Measurements from ENCODE around the gene DOP1B. TPM values are rescaled to one million over a fixed set of nuclear protein-coding genes. Genes with fewer than 3 reads are reported as not detected.
"Not testable (repeated sequence)": the region's sequence is repeated elsewhere in the genome, so short reads cannot be mapped to it uniquely, and the experiment has no call there.

The DOP1B gene
- total and polyA plus RNA-seq, 5 donors = 1.7 to 8.1 (median 7.0) TPM

DNA sequence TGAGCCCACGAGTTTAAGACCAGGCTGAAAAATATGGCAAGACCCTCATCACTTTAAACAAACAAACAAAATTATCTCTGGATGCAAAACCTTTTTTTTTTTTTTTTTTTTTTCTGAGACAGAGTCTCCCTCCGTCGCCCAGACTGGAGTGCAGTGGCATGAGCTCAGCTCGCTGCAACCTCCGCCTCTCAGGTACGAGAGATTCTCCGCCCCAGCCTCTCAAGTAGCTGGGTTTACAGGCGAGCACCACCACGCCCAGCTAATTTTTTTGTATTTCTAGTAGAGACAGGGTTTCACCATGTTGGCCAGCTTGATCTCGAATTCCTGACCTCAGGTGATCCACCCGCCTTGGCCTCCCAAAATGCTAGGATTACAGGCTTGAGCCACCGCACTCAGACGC lies 16.8 kb upstream of the DOP1B start:
- not testable (repeated sequence) for H3K27ac ChIP-seq (ENCODE audit: low read length); DNase-seq; ATAC-seq; H3K4me1 ChIP-seq (ENCODE audit: control insufficient read depth, insufficient read depth, low read length); H3K4me3 ChIP-seq (ENCODE audit: low read length); H3K9me3 ChIP-seq (ENCODE audit: control insufficient read depth, low read length); H3K27me3 ChIP-seq (ENCODE audit: control insufficient read depth, insufficient read depth)
- 94% methylated on average over 13 of the region's 13 CpGs for WGBS
- intact Hi-C loops (cut with DNase I) = loop anchor here in 3 of 4 donors (5.0 to 10.0 kb wide), 3 partner anchors 63 to 193 kb away; partner anchors contain the start of gene MORC3 (in 2 of the 3)

DNA sequence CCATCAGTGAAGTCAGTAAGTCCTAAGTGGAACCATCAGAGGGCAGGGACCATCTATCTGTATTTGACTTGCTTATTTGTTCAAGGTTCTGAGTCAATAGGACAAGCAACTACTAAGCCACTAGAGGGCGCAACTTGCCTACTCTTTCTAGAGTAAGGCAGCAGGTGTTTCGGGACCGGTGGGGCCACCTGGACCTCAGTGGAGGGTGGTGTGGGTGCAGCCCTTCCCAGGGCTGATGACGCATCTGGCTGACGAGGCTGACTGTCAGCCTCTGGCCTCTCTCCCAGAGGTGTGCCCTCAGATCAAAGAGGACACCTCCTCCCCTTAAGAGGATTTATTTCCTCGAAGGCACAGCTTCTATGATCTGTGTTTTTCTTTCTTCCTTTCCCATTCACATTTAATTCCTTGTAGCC lies 15.1 kb upstream of the DOP1B start:
- H3K4me1 ChIP-seq (ENCODE audit: control insufficient read depth, insufficient read depth, low read length) = peaks cover under 1% of the 10 kb centered on the region
- WGBS = 22% methylated on average over 6 of the region's 6 CpGs
- intact Hi-C loops (cut with DNase I) = loop anchor here in 3 of 4 donors (5.0 to 10.0 kb wide), 3 partner anchors 61 to 191 kb away; partner anchors contain the start of gene MORC3 (in 2 of the 3)
- peak; percentile 58 to 70 (median 70) for DNase-seq
- peak; percentile 85 to 86 for ATAC-seq
- no peaks in the 10 kb centered on the region for H3K9me3 ChIP-seq (ENCODE audit: control insufficient read depth, low read length)
- no peaks in the 10 kb centered on the region for H3K27me3 ChIP-seq (ENCODE audit: control insufficient read depth, insufficient read depth)
- no peak overlapping the region for H3K4me3 ChIP-seq (ENCODE audit: low read length)
- no peak overlapping the region for H3K27ac ChIP-seq (ENCODE audit: low read length)

GRCh38 chr21:36144233-36144632 lies 12.4 kb upstream of the DOP1B start:
- not testable (repeated sequence) for H3K27me3 ChIP-seq (ENCODE audit: control insufficient read depth, insufficient read depth); H3K4me3 ChIP-seq (ENCODE audit: low read length); DNase-seq; ATAC-seq; H3K9me3 ChIP-seq (ENCODE audit: control insufficient read depth, low read length); H3K4me1 ChIP-seq (ENCODE audit: control insufficient read depth, insufficient read depth, low read length); H3K27ac ChIP-seq (ENCODE audit: low read length)
- intact Hi-C loops (cut with DNase I) = loop anchor here in 3 of 4 donors (5.0 to 10.0 kb wide), 3 partner anchors 58 to 188 kb away; partner anchors contain the start of gene MORC3 (in 2 of the 3)
- WGBS = 84% methylated on average over 5 of the region's 6 CpGs

DNA sequence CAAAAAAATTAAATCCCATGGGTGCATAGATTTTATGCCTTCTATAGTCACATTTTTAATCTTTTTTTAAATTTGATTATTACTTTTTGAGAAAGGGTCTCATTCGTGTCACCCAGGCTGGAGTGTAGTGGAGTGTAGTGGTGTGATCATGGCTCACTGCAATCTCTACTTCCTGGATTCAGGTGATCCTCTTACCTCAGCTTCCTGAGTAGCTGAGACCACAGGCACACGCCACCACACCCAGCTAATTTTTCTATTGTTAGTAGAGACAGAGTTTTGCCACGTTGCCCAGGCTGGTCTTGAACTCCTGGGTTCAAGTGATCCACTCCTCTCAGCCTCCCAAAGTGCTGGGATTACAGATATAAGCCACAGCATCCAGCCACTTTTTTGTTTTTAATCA lies 11.4 kb upstream of the DOP1B start:
- no peak for DNase-seq
- no peaks in the 10 kb centered on the region for H3K9me3 ChIP-seq (ENCODE audit: control insufficient read depth, low read length)
- ATAC-seq = no peak
- 81% methylated on average over 3 of the region's 3 CpGs for WGBS
- H3K4me1 ChIP-seq (ENCODE audit: control insufficient read depth, insufficient read depth, low read length) = peaks cover 2% of the 10 kb centered on the region
- H3K27ac ChIP-seq (ENCODE audit: low read length) = no peak overlapping the region
- intact Hi-C loops (cut with DNase I) = loop anchor here in 2 of 4 donors (10.0 kb wide), 1 partner anchor 180 kb away; the partner anchor contains the start of gene MORC3 (in 2 of the 2)
- H3K27me3 ChIP-seq (ENCODE audit: control insufficient read depth, insufficient read depth) = no peaks in the 10 kb centered on the region
- no peak overlapping the region for H3K4me3 ChIP-seq (ENCODE audit: low read length)

DNA sequence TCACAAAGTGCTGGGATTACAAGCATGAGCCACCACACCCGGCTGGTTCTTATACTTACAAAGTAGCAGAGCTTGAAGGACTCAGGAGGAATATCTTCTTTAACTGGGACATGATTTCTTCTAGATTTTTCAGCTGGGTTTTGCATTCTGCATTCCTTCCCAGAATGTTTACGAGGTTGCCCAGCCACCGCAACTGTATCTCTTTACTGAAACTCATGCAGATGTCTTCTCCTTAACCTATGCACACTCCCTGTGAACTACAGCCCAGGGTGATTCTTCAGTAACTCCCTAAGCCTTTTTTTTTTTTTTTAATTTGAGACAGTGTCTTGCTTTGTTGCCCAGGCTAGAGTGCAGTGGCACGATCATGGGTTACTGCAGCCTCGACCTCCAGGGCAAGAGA lies 8.7 kb upstream of the DOP1B start:
- 91% methylated on average over 5 of the region's 5 CpGs for WGBS
- H3K27ac ChIP-seq (ENCODE audit: low read length) = no peak overlapping the region
- no peak overlapping the region for H3K4me3 ChIP-seq (ENCODE audit: low read length)
- H3K27me3 ChIP-seq (ENCODE audit: control insufficient read depth, insufficient read depth) = no peaks in the 10 kb centered on the region
- H3K9me3 ChIP-seq (ENCODE audit: control insufficient read depth, low read length) = no peaks in the 10 kb centered on the region
- no peak for DNase-seq
- H3K4me1 ChIP-seq (ENCODE audit: control insufficient read depth, insufficient read depth, low read length) = peaks cover 7% of the 10 kb centered on the region
- intact Hi-C loops (cut with DNase I) = loop anchor here in 2 of 4 donors (10.0 kb wide), 1 partner anchor 177 kb away; the partner anchor contains the start of gene MORC3 (in 2 of the 2)
- ATAC-seq = no peak

DNA sequence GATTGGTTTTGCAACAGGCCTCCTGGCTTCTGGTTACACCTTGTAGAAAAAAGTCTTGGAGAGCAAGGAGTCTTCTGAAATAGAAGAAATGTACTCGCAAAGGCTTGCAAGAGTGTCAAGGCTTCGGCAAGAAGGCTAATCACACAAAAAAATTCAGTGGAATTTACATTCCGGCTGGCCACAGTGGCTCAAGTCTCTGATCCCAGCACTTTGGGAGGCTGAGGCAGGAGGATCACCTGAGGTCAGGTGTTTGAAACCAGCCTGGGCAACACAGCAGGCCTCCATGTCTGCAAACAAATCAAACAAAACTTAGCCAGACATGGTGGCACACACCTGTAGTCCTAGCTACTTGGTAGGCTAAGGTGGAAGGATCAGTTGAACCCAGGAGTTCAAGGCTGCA lies 7.7 kb upstream of the DOP1B start:
- 95% methylated on average over 3 of the region's 3 CpGs for WGBS
- H3K4me3 ChIP-seq (ENCODE audit: low read length) = no peak overlapping the region
- H3K27me3 ChIP-seq (ENCODE audit: control insufficient read depth, insufficient read depth) = no peaks in the 10 kb centered on the region
- H3K9me3 ChIP-seq (ENCODE audit: control insufficient read depth, low read length) = no peaks in the 10 kb centered on the region
- ATAC-seq (no peak), DNase-seq (no peak)
- H3K4me1 ChIP-seq (ENCODE audit: control insufficient read depth, insufficient read depth, low read length) = peaks cover 7% of the 10 kb centered on the region
- intact Hi-C loops (cut with DNase I) = loop anchor here in 2 of 4 donors (10.0 kb wide), 1 partner anchor 176 kb away; the partner anchor contains the start of gene MORC3 (in 2 of the 2)
- H3K27ac ChIP-seq (ENCODE audit: low read length) = no peak overlapping the region

DNA sequence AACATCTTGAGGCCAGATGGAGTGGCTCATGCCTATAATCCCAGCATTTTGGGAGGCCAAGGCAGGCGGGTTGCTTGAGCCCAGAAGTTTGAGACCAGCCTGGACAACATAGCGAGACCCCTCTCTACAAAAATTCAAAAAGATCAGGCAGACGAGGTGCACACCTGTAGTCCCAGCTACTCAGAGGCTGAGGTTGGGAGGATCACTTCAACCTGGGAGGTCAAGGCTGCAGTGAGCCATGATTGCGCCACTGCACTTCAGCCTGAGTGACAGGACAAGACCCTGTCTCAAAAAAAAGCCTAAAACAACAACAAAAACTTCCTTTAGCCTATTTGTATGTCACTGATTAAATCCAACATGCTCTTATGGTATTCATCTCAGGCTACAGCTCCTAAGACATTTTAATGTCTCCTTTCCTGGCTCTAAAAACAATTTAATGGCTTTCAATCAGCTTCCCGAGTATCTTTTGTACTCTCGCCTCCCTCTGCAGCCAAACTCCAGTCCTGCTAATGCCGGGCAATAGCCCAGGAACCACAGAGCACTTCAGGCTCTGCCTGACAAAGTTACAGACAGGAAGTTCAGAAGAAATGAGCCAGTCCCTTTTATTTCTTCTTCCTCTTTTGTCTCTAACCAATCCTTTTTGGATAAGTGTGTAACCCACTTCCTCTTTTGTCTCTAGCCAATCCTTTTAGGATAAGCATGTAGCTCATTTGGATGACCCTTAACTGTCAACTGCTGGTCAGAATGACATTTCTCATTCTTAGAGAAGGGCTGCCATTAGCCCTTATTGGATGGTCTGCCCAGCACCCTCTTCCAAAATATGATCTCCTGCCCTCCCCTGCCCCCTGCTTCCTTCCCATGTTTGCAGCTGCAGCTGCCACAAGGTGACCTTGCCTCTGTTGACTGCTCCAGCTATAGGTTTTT lies 6.6 kb upstream of the DOP1B start:
- peaks cover 7% of the 10 kb centered on the region for H3K4me1 ChIP-seq (ENCODE audit: control insufficient read depth, insufficient read depth, low read length)
- 55% methylated on average over 7 of the region's 7 CpGs for WGBS
- DNase-seq (peak; percentile 46 to 79 (median 75)), ATAC-seq (peak; percentile 73 to 89)
- H3K27me3 ChIP-seq (ENCODE audit: control insufficient read depth, insufficient read depth) = no peaks in the 10 kb centered on the region
- H3K27ac ChIP-seq (ENCODE audit: low read length) = peak overlapping the region; percentile 80
- no peak overlapping the region for H3K4me3 ChIP-seq (ENCODE audit: low read length)
- H3K9me3 ChIP-seq (ENCODE audit: control insufficient read depth, low read length) = no peaks in the 10 kb centered on the region
- intact Hi-C loops (cut with DNase I) = loop anchor here in 3 of 4 donors (10.0 kb wide), 1 partner anchor 175 kb away; the partner anchor contains the start of gene MORC3 (in 3 of the 3)

- DNase-seq (peak in 2 of 3 donors; percentile 35 to 59), ATAC-seq (peak in 1 of 2 donors; percentile 0)
- H3K27me3 ChIP-seq (ENCODE audit: control insufficient read depth, insufficient read depth) = no peaks in the 10 kb centered on the region
- peaks cover 1% of the 10 kb centered on the region for H3K4me1 ChIP-seq (ENCODE audit: control insufficient read depth, insufficient read depth, low read length)
- H3K27ac ChIP-seq (ENCODE audit: low read length) = peak overlapping the region; percentile 42
- H3K4me3 ChIP-seq (ENCODE audit: low read length) = peak overlapping the region; percentile 66
- 8% methylated on average over 53 of the region's 53 CpGs for WGBS
- H3K9me3 ChIP-seq (ENCODE audit: control insufficient read depth, low read length) = no peaks in the 10 kb centered on the region
- intact Hi-C loops (cut with DNase I) = loop anchor here in 1 of 4 donors (10.0 kb wide), 1 partner anchor 169 kb away; the partner anchor contains the start of gene MORC3
Measured at GRCh38 chr21:36155603-36156338, 853 bp upstream of the DOP1B start.

GRCh38 chr21:36156339-36156814 lies 247 bp upstream of the DOP1B start:
- H3K4me1 ChIP-seq (ENCODE audit: control insufficient read depth, insufficient read depth, low read length) = no peaks in the 10 kb centered on the region
- WGBS = under 1% methylated on average over 43 of the region's 43 CpGs
- H3K9me3 ChIP-seq (ENCODE audit: control insufficient read depth, low read length) = no peaks in the 10 kb centered on the region
- no peaks in the 10 kb centered on the region for H3K27me3 ChIP-seq (ENCODE audit: control insufficient read depth, insufficient read depth)
- H3K4me3 ChIP-seq (ENCODE audit: low read length) = peak overlapping the region; percentile 81
- H3K27ac ChIP-seq (ENCODE audit: low read length) = no peak overlapping the region
- peak; percentile 97 for ATAC-seq
- DNase-seq = peak; percentile 99 to 100 (median 100)
- intact Hi-C loops (cut with DNase I) = loop anchor here in 1 of 4 donors (10.0 kb wide), 1 partner anchor 168 kb away; the partner anchor contains the start of gene MORC3

GRCh38 chr21:36159356-36159921 lies 2.8 kb downstream of the DOP1B start:
- DNase-seq (no peak), ATAC-seq (no peak)
- no peak overlapping the region for H3K4me3 ChIP-seq (ENCODE audit: low read length)
- no peaks in the 10 kb centered on the region for H3K4me1 ChIP-seq (ENCODE audit: control insufficient read depth, insufficient read depth, low read length)
- H3K9me3 ChIP-seq (ENCODE audit: control insufficient read depth, low read length) = no peaks in the 10 kb centered on the region
- H3K27me3 ChIP-seq (ENCODE audit: control insufficient read depth, insufficient read depth) = no peaks in the 10 kb centered on the region
- intact Hi-C loops (cut with DNase I) = loop anchor here in 1 of 4 donors (10.0 kb wide), 1 partner anchor 165 kb away; the partner anchor contains the start of gene MORC3
- no peak overlapping the region for H3K27ac ChIP-seq (ENCODE audit: low read length)
- 85% methylated on average over 13 of the region's 13 CpGs for WGBS

Measured in right cardiac atrium (tissue), 5 donors.